ENCODE measurements around the gene FOXD4L5.
"Not testable (repeated sequence)": the region's sequence is repeated elsewhere in the genome, so short reads cannot be mapped to it uniquely, and the experiment has no call there.

The FOXD4L5 gene

GRCh38 chr9:65285109-65285508 is at the start of gene FOXD4L5:
Gene FOXD4L5 (minus strand): TSS chr9:65285209. CDS start chr9:65284377, 832 bp downstream.
- DNase-seq: not testable (repeated sequence)

DNA sequence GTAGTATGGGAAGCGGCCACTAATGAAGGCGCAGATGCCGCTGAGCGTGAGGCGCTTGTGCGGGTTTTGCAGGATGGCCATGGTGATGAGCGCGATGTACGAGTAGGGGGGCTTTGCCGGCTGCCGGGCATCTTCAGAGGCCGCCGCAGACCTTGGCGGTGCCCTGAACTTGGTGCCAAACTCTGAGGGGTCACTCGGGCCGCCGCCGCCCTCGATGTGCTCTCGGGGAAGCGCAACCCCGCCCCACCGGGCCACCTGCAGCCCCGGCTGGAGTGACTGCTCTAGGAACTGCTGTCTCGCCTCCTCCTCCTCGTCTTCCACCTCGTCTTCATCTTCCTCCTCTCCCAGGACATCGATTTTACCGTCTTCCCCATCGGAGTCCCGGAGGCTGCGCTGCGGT is 1.1 kb downstream of the FOXD4L5 start:
- DNase-seq: not testable (repeated sequence)

DNA sequence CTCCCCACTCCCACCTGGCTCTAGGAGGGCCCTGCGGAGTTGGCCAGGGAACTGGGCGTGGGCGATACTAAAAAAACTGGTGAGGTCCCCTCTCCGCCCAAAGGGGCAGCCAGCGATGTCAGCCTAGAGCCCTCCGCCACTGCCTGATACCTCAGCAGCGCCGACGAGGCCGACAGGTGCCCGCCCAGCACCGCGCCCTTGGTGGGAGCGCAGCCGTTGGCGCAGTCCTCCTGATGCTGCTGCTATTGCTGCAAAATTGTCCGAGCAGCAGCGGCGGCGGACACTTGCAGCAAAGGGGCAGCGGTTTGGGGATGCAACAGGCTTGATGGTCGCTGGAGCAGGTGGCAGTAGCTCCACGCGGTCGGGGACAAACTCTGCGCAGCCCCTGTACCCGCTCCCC is 2.0 kb downstream of the FOXD4L5 start:
- DNase-seq: not testable (repeated sequence)
